Left ventricle myocardium inferior (tissue), 1 donor: Measurements from ENCODE around the gene NAA10. TPM values are rescaled to one million over a fixed set of nuclear protein-coding genes. Genes with fewer than 3 reads are reported as not detected.

Experiments
- DNase-seq: peaks from one replicate; pipeline ENCODE4 v3.0.0-alpha.2; 2020
- H3K27ac ChIP-seq: fragments of 200-600 bp; replicated peaks from 2 replicates; pipeline ENCODE4 v1.8.0; 2021
- H3K27me3 ChIP-seq: fragments of 200-600 bp; 2 replicates; pipeline ENCODE4 v1.8.0; 2021; ENCODE audit warnings: low read depth
- H3K36me3 ChIP-seq: fragments of 200-600 bp; 2 replicates; pipeline ENCODE4 v1.8.0; 2021
- H3K4me1 ChIP-seq: fragments of 200-600 bp; 2 replicates; pipeline ENCODE4 v1.8.0; 2021
- H3K4me3 ChIP-seq: fragments of 200-600 bp; 2 replicates; pipeline ENCODE4 v1.8.0; 2021; ENCODE audit warnings: mild to moderate bottlenecking, moderate library complexity
- H3K9me3 ChIP-seq: fragments of 200-600 bp; replicated peaks from 2 replicates; pipeline ENCODE4 v1.8.0; 2021
- CTCF ChIP-seq: fragments of 200-600 bp; IDR thresholded peaks from 2 replicates; pipeline ENCODE4 v1.8.0; 2021; ENCODE audit warnings: antibody characterized with exemption, mild to moderate bottlenecking, borderline replicate concordance
- intact Hi-C: fragments of 100-400 bp; cut with micrococcal nuclease; formaldehyde crosslinking; loops from one replicate; pipeline ENCODE4 v1.11.0; 2022
- total RNA-seq: library from RNA; stranded (reverse); fragmentation: NEBNext Ultra II Directional; extraction: Animal tissue kit (Norgen Biotek cat#: 25700); gene quantifications from one replicate; pipeline ENCODE4 v1.2.1, GENCODE V29; 2021
- donor health status: DM: no; HTN: yes; CAD: no; lungs with severe emphysema.

The NAA10 gene
- total RNA-seq, 1 donor from 2014 or later: 67.1 TPM

- peak overlapping the region; percentile 79 for H3K4me3 ChIP-seq
- TF ChIP-seq CTCF: no peak
- peak overlapping the region; percentile 82 for H3K27ac ChIP-seq
- no peak for DNase-seq
- peaks cover 27% of the 10 kb centered on the region for H3K4me1 ChIP-seq
- intact Hi-C loops: no loop called here
- peaks cover 23% of the 10 kb centered on the region for H3K36me3 ChIP-seq
- no peaks in the 10 kb centered on the region for H3K27me3 ChIP-seq
- no peaks in the 10 kb centered on the region for H3K9me3 ChIP-seq
Measured at GRCh38 chrX:153935326-153935851, 552 bp upstream of the NAA10 start.

DNA sequence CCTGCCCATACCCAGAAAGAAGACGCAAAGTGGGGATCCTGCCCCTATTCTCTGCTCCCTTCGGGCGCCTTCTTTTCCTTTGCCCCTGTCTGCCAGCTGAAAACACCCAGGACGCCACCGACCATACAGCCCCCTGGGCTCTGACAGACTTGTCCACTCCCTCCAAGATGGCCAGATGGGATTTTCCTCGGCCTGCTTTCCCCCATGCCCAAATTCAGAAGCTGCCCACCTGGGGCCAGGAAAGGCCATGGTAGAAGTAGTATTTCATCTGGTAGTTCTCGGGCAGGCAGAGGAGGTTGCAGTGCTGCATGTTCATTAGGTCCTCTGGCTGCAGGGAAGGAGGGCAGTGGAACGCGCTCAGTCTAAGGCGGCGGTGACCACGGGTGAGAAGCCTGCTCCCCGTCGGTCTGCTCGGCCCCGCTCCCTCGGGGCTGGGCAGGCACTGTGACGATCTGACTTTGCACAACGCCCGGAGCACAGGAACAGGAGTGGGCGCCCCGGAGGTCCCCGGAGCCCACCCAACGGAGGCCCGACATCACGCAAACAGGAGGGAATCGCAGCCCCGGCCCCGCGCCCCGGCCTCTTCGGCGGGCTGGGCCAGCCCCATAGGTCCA, 582 bp downstream of the NAA10 start:
- peak overlapping the region; percentile 79 for H3K4me3 ChIP-seq
- no peaks in the 10 kb centered on the region for H3K27me3 ChIP-seq
- peaks cover 29% of the 10 kb centered on the region for H3K4me1 ChIP-seq
- H3K36me3 ChIP-seq: peaks cover 31% of the 10 kb centered on the region
- H3K9me3 ChIP-seq: no peaks in the 10 kb centered on the region
- intact Hi-C loops: no loop called here
- no peak for DNase-seq
- peak overlapping the region; percentile 82 for H3K27ac ChIP-seq
- TF ChIP-seq CTCF: no peak

GRCh38 chrX:153933748-153934147, 1.1 kb downstream of the NAA10 start:
- peak overlapping the region; percentile 79 for H3K4me3 ChIP-seq
- H3K4me1 ChIP-seq: peaks cover 34% of the 10 kb centered on the region
- no peak for DNase-seq
- H3K27ac ChIP-seq: peak overlapping the region; percentile 82
- no peaks in the 10 kb centered on the region for H3K27me3 ChIP-seq
- peaks cover 31% of the 10 kb centered on the region for H3K36me3 ChIP-seq
- H3K9me3 ChIP-seq: no peaks in the 10 kb centered on the region
- TF ChIP-seq CTCF: no peak
- intact Hi-C loops: no loop called here

GRCh38 chrX:153932220-153932915, 2.5 kb downstream of the NAA10 start:
- H3K27ac ChIP-seq: no peak overlapping the region
- H3K27me3 ChIP-seq: no peaks in the 10 kb centered on the region
- peaks cover 31% of the 10 kb centered on the region for H3K36me3 ChIP-seq
- DNase-seq: no peak
- H3K4me1 ChIP-seq: peaks cover 41% of the 10 kb centered on the region
- no peak overlapping the region for H3K4me3 ChIP-seq
- no peaks in the 10 kb centered on the region for H3K9me3 ChIP-seq
- no peak for TF ChIP-seq CTCF
- intact Hi-C loops: no loop called here

DNA sequence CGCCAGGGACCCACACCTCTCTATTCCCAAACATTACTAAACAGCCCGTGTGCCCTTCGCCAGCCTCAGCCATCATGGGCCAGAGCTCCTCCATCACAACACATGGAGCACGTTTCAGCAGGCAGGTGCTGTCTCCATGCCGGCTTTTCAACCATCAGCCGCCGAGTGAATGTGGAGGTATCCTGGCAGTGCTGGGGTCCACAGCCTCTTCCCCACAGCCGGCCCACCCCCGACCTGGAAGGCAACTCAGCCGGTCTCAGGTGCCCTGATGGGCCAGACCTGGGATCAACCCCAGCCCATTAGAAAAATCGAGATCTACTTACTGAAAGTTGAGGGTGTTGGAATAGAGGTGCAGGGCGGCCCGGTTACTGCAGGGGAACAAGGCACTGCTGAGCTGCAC, 3.1 kb downstream of the NAA10 start:
- Histone ChIP-seq H3K4me3 (no peak overlapping the region), H3K27ac (no peak overlapping the region), H3K27me3 (no peaks in the 10 kb centered on the region), H3K4me1 (peaks cover 47% of the 10 kb centered on the region), H3K36me3 (peaks cover 31% of the 10 kb centered on the region), H3K9me3 (no peaks in the 10 kb centered on the region)
- DNase-seq: no peak
- no peak for TF ChIP-seq CTCF
- intact Hi-C loops: no loop called here
